Measurements from ENCODE around the gene HPD.

Gene HPD

GRCh38 chr12:121827351-121828099 is 31.1 kb downstream of the HPD start:
- no peak for TF ChIP-seq ZNF565 (CRISPR knock-in tag; conservative IDR thresholded peaks at IDR 0.05; ENCODE audit: low read depth)
- TF ChIP-seq ISL1 (CRISPR knock-in tag; IDR thresholded peaks at IDR 0.05) = no peak
- no peak for TF ChIP-seq POU6F1 (CRISPR knock-in tag; IDR thresholded peaks at IDR 0.05; ENCODE audit: borderline replicate concordance, low read depth)
- no peak for TF ChIP-seq ESRRG (CRISPR knock-in tag; IDR thresholded peaks at IDR 0.05)
- TF ChIP-seq ARNTL (CRISPR knock-in tag; IDR thresholded peaks at IDR 0.05; ENCODE audit: borderline replicate concordance, low read depth) = no peak
- ATAC-seq = peak; percentile 25; the same call in 2 of the 3 replicates

GRCh38 chr12:121826318-121827150 is 32.1 kb downstream of the HPD start:
- TF ChIP-seq TCF4 (CRISPR knock-in tag; IDR thresholded peaks at IDR 0.05; ENCODE audit: borderline replicate concordance) = no peak
- TF ChIP-seq ZFP3 (CRISPR knock-in tag; IDR thresholded peaks at IDR 0.05) = no peak
- TF ChIP-seq ARNTL (CRISPR knock-in tag; IDR thresholded peaks at IDR 0.05; ENCODE audit: borderline replicate concordance, low read depth) = no peak
- TF ChIP-seq RARB (CRISPR knock-in tag; IDR thresholded peaks at IDR 0.05) = no peak
- TF ChIP-seq ZC3H10 (CRISPR knock-in tag; IDR thresholded peaks at IDR 0.05) = no peak
- TF ChIP-seq PATZ1 (CRISPR knock-in tag; IDR thresholded peaks at IDR 0.05; ENCODE audit: borderline replicate concordance) = no peak
- TF ChIP-seq TOX (CRISPR knock-in tag; IDR thresholded peaks at IDR 0.05; ENCODE audit: borderline replicate concordance) = no peak
- TF ChIP-seq CREB5 (CRISPR knock-in tag; IDR thresholded peaks at IDR 0.05; ENCODE audit: low read depth) = no peak
- TF ChIP-seq CSDC2 (CRISPR knock-in tag; IDR thresholded peaks at IDR 0.05) = no peak
- TF ChIP-seq CSRNP3 (CRISPR knock-in tag; IDR thresholded peaks at IDR 0.05) = no peak
- TF ChIP-seq ZNF565 (CRISPR knock-in tag; conservative IDR thresholded peaks at IDR 0.05; ENCODE audit: low read depth) = no peak
- TF ChIP-seq ESRRG (CRISPR knock-in tag; IDR thresholded peaks at IDR 0.05) = no peak
- TF ChIP-seq POU6F1 (CRISPR knock-in tag; IDR thresholded peaks at IDR 0.05; ENCODE audit: borderline replicate concordance, low read depth) = no peak
- TF ChIP-seq OSR1 (CRISPR knock-in tag; IDR thresholded peaks at IDR 0.05) = no peak
- no peak for TF ChIP-seq GLIS3 (CRISPR knock-in tag; IDR thresholded peaks at IDR 0.05)
- no peak for TF ChIP-seq ZNF70 (CRISPR knock-in tag; IDR thresholded peaks at IDR 0.05)
- no peak for TF ChIP-seq BACH2 (CRISPR knock-in tag; IDR thresholded peaks at IDR 0.05; ENCODE audit: borderline replicate concordance)
- TF ChIP-seq ZNF8 (CRISPR knock-in tag; IDR thresholded peaks at IDR 0.05) = no peak
- no peak for TF ChIP-seq PPARA (CRISPR knock-in tag; IDR thresholded peaks at IDR 0.05; ENCODE audit: borderline replicate concordance)
- no peak for ATAC-seq

GRCh38 chr12:121825041-121825523 is 33.6 kb downstream of the HPD start:
- no peak for TF ChIP-seq SNAI2 (CRISPR knock-in tag; IDR thresholded peaks at IDR 0.05)
- no peak for TF ChIP-seq OSR1 (CRISPR knock-in tag; IDR thresholded peaks at IDR 0.05)
- no peak for TF ChIP-seq CREB5 (CRISPR knock-in tag; IDR thresholded peaks at IDR 0.05; ENCODE audit: low read depth)
- TF ChIP-seq ZFP30 (CRISPR knock-in tag; IDR thresholded peaks at IDR 0.05) = no peak
- no peak for TF ChIP-seq RARB (CRISPR knock-in tag; IDR thresholded peaks at IDR 0.05)
- TF ChIP-seq GLIS3 (CRISPR knock-in tag; IDR thresholded peaks at IDR 0.05) = no peak
- no peak for TF ChIP-seq TOX (CRISPR knock-in tag; IDR thresholded peaks at IDR 0.05; ENCODE audit: borderline replicate concordance)
- TF ChIP-seq PATZ1 (CRISPR knock-in tag; IDR thresholded peaks at IDR 0.05; ENCODE audit: borderline replicate concordance) = no peak
- TF ChIP-seq CSDC2 (CRISPR knock-in tag; IDR thresholded peaks at IDR 0.05) = no peak
- no peak for TF ChIP-seq TCF4 (CRISPR knock-in tag; IDR thresholded peaks at IDR 0.05; ENCODE audit: borderline replicate concordance)
- no peak for TF ChIP-seq ZNF565 (CRISPR knock-in tag; conservative IDR thresholded peaks at IDR 0.05; ENCODE audit: low read depth)
- no peak for TF ChIP-seq BACH2 (CRISPR knock-in tag; IDR thresholded peaks at IDR 0.05; ENCODE audit: borderline replicate concordance)
- no peak for ATAC-seq
